HEK293T (cell line): Measurements from ENCODE around the gene CCL22.
"Not testable (repeated sequence)": the region's sequence is repeated elsewhere in the genome, so short reads cannot be mapped to it uniquely, and the experiment has no call there.

Source experiments
- CTCF ChIA-PET: fragments of 350-600 bp; formaldehyde crosslinking; extraction: SDS; loops from one replicate; lab custom pipeline; 2021; ENCODE audit warnings: antibody characterized with exemption, inconsistent platforms; lab: Yijun Ruan, JAX
- POLR2A ChIA-PET: fragments of 350-600 bp; formaldehyde crosslinking; extraction: SDS; loops from one replicate; lab custom pipeline; 2020; ENCODE audit warnings: antibody characterized with exemption, inconsistent platforms; lab: Yijun Ruan, JAX
- DNase-seq: peaks from one replicate; pipeline ENCODE4 v3.0.0; 2012; ENCODE audit warnings: mixed read lengths; ENCODE audit errors: extremely low spot score
- ARNT ChIP-seq: fragments of 450-650 bp; IDR thresholded peaks from 2 replicates; pipeline ENCODE4 v1.6.1; 2017; ENCODE audit warnings: mild to moderate bottlenecking
- BHLHE40 ChIP-seq: fragments of 450-650 bp; IDR thresholded peaks from 2 replicates; pipeline ENCODE4 v1.6.1; 2016; ENCODE audit warnings: mild to moderate bottlenecking, moderate library complexity, borderline replicate concordance
- CTBP1 ChIP-seq: fragments of 450-650 bp; IDR thresholded peaks from 2 replicates; pipeline ENCODE4 v1.6.1; 2016; ENCODE audit warnings: borderline replicate concordance
- ELF4 ChIP-seq: fragments of 450-650 bp; IDR thresholded peaks from 2 replicates; pipeline ENCODE4 v1.6.1; 2017; ENCODE audit warnings: antibody characterized with exemption
- FOXA1 ChIP-seq: fragments of 450-650 bp; IDR thresholded peaks from 2 replicates; pipeline ENCODE4 v1.6.1; 2016; ENCODE audit warnings: mild to moderate bottlenecking
- FOXK2 ChIP-seq: fragments of 450-650 bp; IDR thresholded peaks from 2 replicates; pipeline ENCODE4 v1.6.1; 2016; ENCODE audit warnings: mild to moderate bottlenecking
- FOXM1 ChIP-seq: fragments of 450-650 bp; IDR thresholded peaks from 2 replicates; pipeline ENCODE4 v1.6.1; 2017; ENCODE audit warnings: mild to moderate bottlenecking, borderline replicate concordance
- HDGF ChIP-seq: fragments of 450-650 bp; IDR thresholded peaks from 2 replicates; pipeline ENCODE4 v1.6.1; 2017; ENCODE audit warnings: antibody characterized with exemption, borderline replicate concordance
- L3MBTL2 ChIP-seq: fragments of 450-650 bp; conservative IDR thresholded peaks from 2 replicates; pipeline ENCODE4 v1.6.1; 2016; ENCODE audit warnings: mild to moderate bottlenecking
- LEF1 ChIP-seq: fragments of 450-650 bp; IDR thresholded peaks from 2 replicates; pipeline ENCODE4 v1.6.1; 2017; ENCODE audit warnings: mild to moderate bottlenecking, borderline replicate concordance
- NFRKB ChIP-seq: fragments of 450-650 bp; IDR thresholded peaks from 2 replicates; pipeline ENCODE4 v1.6.1; 2016; ENCODE audit warnings: mild to moderate bottlenecking, moderate library complexity
- PKNOX1 ChIP-seq: fragments of 450-650 bp; IDR thresholded peaks from 2 replicates; pipeline ENCODE4 v1.6.1; 2016
- SP1 ChIP-seq: fragments of 450-650 bp; IDR thresholded peaks from 2 replicates; pipeline ENCODE4 v1.6.1; 2017
- SUZ12 ChIP-seq: fragments of 450-650 bp; IDR thresholded peaks from 2 replicates; pipeline ENCODE4 v1.6.1; 2016; ENCODE audit warnings: mild to moderate bottlenecking
- TARDBP ChIP-seq: fragments of 450-650 bp; IDR thresholded peaks from 2 replicates; pipeline ENCODE4 v1.6.1; 2016
- ZNF384 ChIP-seq: fragments of 450-650 bp; IDR thresholded peaks from 2 replicates; pipeline ENCODE4 v1.6.1; 2016

The CCL22 gene

GRCh38 chr16:57329718-57330327 lies 28.8 kb upstream of the CCL22 start:
- CTCF ChIA-PET: no interaction called here
- no peak for TF ChIP-seq FOXK2
- no peak for TF ChIP-seq TARDBP
- TF ChIP-seq SUZ12: no peak
- TF ChIP-seq ZNF384: no peak
- no peak for TF ChIP-seq PKNOX1
- no peak for TF ChIP-seq CTBP1
- TF ChIP-seq BHLHE40: no peak
- no peak for TF ChIP-seq FOXM1
- TF ChIP-seq HDGF: no peak
- no peak for TF ChIP-seq NFRKB
- no peak for TF ChIP-seq ARNT
- TF ChIP-seq FOXA1: no peak
- TF ChIP-seq ELF4: no peak
- TF ChIP-seq LEF1: no peak
- no peak for TF ChIP-seq SP1
- no peak for TF ChIP-seq L3MBTL2
- POLR2A ChIA-PET: no interaction called here
- DNase-seq: no peak

GRCh38 chr16:57331355-57331754 lies 27.2 kb upstream of the CCL22 start:
- ChIA-PET CTCF (no interaction called here), POLR2A (no interaction called here)
- TF ChIP-seq CTBP1: no peak
- no peak for TF ChIP-seq SP1
- no peak for TF ChIP-seq LEF1
- TF ChIP-seq FOXK2: no peak
- TF ChIP-seq FOXM1: no peak
- no peak for TF ChIP-seq BHLHE40
- TF ChIP-seq ELF4: no peak
- TF ChIP-seq ZNF384: no peak
- TF ChIP-seq SUZ12: no peak
- TF ChIP-seq TARDBP: no peak
- no peak for TF ChIP-seq HDGF
- TF ChIP-seq NFRKB: no peak
- TF ChIP-seq ARNT: no peak
- no peak for TF ChIP-seq L3MBTL2
- no peak for TF ChIP-seq FOXA1
- TF ChIP-seq PKNOX1: no peak
- no peak for DNase-seq

DNA sequence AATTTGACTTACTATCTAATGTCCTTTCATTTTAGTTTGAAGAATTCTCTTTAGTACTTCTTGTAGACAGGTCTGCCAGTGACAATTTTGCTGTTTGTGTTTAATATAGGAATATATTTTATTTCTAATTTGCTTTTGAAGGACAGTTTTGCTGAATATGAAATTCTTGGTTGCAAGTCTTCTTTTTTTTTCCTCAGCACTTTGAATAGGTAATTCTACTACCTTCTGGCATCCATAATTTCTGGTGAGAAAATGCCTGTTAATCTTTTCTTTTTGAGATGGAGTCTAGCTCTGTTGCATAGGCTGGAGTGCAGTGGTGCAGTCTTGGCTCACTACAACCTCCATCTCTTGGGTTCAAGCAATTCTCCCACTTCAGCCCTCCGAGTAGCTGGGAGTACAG lies 25.2 kb upstream of the CCL22 start:
- ChIA-PET CTCF (no interaction called here), POLR2A (no interaction called here)
- DNase-seq: no peak
- no peak for TF ChIP-seq CTBP1

DNA sequence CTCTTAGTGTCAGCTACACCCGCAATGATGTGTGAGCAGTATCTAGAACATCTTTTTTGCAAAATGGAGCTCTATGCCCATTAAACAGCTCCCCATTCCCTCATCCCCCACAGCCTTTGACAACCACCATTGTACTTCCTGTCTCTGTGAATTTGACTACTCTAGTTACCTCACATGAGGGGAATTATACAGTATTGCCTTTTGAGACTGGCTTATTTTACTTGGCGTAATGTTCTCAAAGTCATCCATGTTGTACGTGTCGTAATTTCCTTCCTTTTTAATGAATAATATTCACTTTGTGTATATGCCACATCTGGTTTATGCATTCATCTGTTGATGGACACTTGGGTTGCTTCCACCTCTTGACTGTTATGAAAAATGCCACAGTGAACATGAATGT lies 23.2 kb upstream of the CCL22 start:
- ChIA-PET POLR2A (interaction anchor here (1.6 kb wide), 1 partner anchor 82 kb away, joined by 6 read pairs; no protein-coding TSS in a partner anchor), CTCF (interaction anchor here (0.6 kb wide), 1 partner anchor 14 kb away, joined by 6 read pairs; no protein-coding TSS in a partner anchor)
- DNase-seq: no peak
- TF ChIP-seq BHLHE40 (no peak), SUZ12 (no peak), FOXA1 (no peak), SP1 (no peak), TARDBP (no peak), ELF4 (no peak), ARNT (no peak), FOXK2 (no peak), HDGF (no peak), ZNF384 (no peak), LEF1 (no peak), PKNOX1 (no peak), L3MBTL2 (no peak), FOXM1 (no peak), CTBP1 (no peak), NFRKB (no peak)

DNA sequence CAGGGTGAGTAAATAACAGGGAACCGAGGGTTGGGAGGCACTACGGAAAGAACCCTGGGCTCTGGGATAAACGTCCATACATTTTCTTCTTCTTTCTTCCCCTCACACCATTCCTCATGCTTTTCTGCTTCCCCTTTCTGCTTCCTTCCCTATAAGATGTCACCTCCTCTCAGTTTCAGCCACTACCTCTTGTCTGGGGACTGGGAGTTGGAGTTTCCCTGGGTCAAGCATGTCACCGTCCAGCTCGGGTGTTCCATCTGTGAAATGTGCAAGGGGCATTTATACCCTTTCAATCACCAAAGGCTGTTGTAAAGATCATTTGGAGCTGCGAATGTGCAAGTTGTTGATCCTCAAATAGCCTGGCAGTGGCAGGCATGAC lies 17.5 kb upstream of the CCL22 start:
- DNase-seq: no peak
- ChIA-PET CTCF (no interaction called here), POLR2A (no interaction called here)
- TF ChIP-seq LEF1 (no peak), BHLHE40 (no peak), SP1 (no peak), TARDBP (no peak), HDGF (no peak), NFRKB (no peak), ELF4 (no peak), FOXA1 (no peak), ARNT (no peak), FOXM1 (no peak), CTBP1 (no peak), PKNOX1 (no peak), FOXK2 (no peak), L3MBTL2 (no peak), ZNF384 (no peak), SUZ12 (no peak)

DNA sequence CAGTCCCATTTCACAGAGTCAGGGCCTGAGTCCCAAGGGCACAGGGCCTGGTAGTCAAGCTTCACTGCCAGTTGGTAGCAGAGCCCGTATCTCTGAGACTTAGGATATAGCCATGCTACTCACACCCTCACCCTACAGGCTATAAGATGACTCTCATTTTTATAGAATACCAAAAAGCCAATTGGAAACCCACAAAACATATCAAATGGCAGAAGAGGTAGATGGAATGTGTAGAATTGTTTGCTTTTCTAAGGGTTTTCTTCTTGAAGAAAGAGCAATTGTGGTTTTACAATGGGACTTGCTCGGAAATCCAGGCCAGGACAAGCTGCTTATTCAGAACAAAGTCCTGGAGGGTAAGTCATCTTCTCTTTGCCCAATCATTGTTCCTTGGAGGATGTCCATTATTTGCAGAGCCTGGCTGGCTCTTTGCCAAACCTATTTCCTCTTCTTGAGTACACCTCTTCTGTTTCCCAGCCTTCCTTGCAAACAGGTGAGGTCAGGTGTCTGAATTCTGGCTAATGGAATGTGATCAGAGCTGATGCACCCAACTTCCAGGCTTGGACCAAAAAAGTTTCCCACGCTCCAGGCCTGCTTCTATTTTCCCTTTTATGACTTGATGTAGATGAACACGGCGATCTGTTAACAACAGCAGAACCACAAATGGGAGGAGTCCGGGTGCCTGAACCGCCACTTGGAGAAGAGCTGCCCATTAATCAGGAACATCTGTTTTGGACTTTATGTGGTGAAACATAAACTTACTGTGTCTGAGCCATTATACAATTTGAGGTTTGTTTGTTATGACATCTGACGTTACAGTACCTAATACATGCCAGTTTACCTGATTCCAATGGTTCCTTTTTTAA lies 16.9 kb upstream of the CCL22 start:
- TF ChIP-seq HDGF: no peak
- TF ChIP-seq FOXA1: no peak
- no peak for TF ChIP-seq L3MBTL2
- no peak for TF ChIP-seq NFRKB
- no peak for TF ChIP-seq SP1
- TF ChIP-seq ARNT: no peak
- TF ChIP-seq BHLHE40: no peak
- no peak for TF ChIP-seq TARDBP
- no peak for TF ChIP-seq FOXK2
- TF ChIP-seq LEF1: no peak
- no peak for TF ChIP-seq SUZ12
- no peak for TF ChIP-seq ZNF384
- TF ChIP-seq FOXM1: no peak
- TF ChIP-seq PKNOX1: no peak
- no peak for TF ChIP-seq CTBP1
- no peak for TF ChIP-seq ELF4
- DNase-seq: no peak
- POLR2A ChIA-PET: no interaction called here
- CTCF ChIA-PET: no interaction called here

GRCh38 chr16:57342606-57343005 lies 16.0 kb upstream of the CCL22 start:
- POLR2A ChIA-PET, DNase-seq, CTCF ChIA-PET: not testable (repeated sequence)
